NOMO-1 treated with DMSO at 0.1 percent for 48 hours (cell line): ENCODE data around the gene AFAP1.

Source experiments
- DNase-seq: peaks from one replicate; lab custom pipeline; 2025; ENCODE audit not compliant: unreplicated experiment; lab: John Stamatoyannopoulos, UW

Gene AFAP1

GRCh38 chr4:7761312-7761711 lies 178.3 kb downstream of the AFAP1 start:
- no peak for DNase-seq

GRCh38 chr4:7760706-7761105 lies 179.0 kb downstream of the AFAP1 start:
- no peak for DNase-seq

DNA sequence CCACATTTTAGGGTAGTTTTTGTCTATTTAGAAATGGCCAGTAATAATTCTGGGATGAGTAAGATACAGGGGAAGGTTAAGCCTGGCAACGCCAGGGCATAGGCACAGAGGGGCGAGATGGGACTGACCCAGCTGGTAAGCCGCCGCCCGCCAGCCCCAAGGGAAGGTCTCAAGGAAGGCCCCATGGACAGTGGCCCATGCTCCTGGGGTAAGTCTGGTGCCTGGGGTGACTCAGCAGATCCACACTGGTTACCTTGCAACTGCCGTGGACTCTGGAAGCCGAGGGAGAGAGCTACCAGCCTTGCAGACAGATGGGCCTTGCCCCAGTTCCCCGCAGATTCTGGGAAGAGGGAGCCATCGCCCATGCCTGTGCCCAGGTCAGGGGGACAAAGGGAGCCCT lies 179.4 kb downstream of the AFAP1 start:
- DNase-seq, result no peak

GRCh38 chr4:7759635-7760034 lies 180.0 kb downstream of the AFAP1 start:
- DNase-seq, result no peak

DNA sequence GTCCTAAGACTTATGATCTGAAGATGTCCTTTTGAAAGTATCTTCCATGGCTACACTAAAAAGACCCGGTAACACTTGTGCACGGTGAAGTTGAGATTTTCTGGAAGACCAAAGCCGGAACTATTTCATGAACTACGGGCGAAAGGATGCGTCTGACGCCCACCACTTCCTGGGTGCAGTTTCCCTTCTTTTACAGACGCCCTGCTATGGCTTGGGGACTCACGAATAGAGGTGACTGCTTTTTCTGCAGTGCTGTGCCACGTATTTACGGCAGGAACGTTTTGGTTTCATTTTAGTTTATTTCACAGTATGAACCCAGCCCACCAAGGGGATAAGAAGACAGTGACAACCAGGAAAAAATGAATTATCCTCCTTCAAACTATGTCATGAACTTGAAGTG lies 180.4 kb downstream of the AFAP1 start:
- DNase-seq, result no peak

GRCh38 chr4:7758476-7758875 lies 181.2 kb downstream of the AFAP1 start:
- no peak for DNase-seq

GRCh38 chr4:7757501-7758471 lies 181.9 kb downstream of the AFAP1 start:
- no peak for DNase-seq

GRCh38 chr4:7756561-7757355 lies 182.9 kb downstream of the AFAP1 start:
- DNase-seq, result no peak

DNA sequence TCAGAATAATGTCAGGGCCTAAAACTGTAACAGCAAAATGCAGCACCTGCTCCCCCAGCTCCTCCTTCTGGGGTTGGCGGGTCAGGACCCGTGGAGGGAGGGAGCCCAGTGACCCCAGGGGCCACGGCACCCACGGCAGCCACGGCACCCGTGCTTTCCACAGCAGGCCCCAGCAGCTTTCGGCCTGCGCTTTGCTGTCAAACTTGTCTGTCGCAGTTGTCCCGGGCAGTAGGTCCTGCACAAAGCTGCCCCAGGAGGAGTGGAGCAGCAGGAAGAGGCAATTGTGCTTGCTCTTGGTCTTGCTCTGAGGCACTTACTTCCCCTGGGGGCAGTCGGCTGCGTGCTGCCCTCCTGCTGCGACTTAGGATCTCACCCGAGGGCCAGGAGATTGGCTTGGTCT lies 183.6 kb downstream of the AFAP1 start:
- DNase-seq, result no peak

DNA sequence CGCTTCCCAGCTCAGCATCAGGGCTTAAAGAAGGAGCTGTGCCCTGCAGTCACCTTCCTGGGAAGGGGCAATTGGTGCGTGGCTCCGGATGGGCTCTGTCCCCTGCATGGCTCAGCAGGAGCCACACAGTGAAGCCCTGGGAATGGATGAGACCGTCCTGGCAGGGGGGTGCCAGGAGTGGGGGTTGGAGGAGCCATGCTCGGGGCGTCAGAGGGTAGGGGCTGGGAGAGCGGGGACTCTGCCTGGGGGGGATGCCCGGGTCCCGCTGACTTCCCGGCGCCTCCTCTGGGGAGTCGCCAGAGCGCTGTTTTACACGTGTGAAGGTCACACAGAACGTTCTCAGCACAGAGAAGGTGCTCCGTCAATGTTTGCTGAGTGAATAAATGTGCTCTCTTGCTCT lies 184.1 kb downstream of the AFAP1 start:
- DNase-seq, result no peak

GRCh38 chr4:7754565-7755262 lies 184.9 kb downstream of the AFAP1 start:
- no peak for DNase-seq

DNA sequence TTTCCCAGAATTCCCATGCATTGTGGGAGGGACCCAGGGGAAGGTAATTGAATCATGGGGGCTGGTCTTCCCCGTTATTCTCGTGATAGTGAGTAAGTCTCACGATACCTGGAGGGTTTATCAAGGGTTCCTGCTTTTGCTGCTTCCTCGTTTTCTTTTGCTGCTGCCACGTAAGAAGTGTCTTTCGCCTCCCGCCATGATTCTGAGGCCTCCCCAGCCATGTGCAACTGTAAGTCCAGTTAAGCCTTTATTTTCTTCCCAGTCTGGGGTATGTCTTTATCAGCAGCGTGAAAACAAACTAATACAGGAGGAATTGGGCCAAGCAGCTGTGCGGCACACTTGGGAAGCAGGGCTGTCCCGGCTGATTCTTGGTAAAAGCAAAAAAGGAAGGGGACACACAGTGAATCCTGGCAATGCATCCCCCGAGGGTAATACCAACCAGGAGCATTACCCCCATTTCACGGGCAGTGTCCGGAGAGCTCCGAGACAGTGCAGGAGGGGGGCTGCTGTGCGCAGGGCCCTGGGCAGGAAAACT lies 185.7 kb downstream of the AFAP1 start:
- DNase-seq, result no peak

- no peak for DNase-seq
Observed at GRCh38 chr4:7753271-7753670, 186.4 kb downstream of the AFAP1 start.

- DNase-seq, result no peak
Observed at GRCh38 chr4:7752649-7753048, 187.0 kb downstream of the AFAP1 start.

DNA sequence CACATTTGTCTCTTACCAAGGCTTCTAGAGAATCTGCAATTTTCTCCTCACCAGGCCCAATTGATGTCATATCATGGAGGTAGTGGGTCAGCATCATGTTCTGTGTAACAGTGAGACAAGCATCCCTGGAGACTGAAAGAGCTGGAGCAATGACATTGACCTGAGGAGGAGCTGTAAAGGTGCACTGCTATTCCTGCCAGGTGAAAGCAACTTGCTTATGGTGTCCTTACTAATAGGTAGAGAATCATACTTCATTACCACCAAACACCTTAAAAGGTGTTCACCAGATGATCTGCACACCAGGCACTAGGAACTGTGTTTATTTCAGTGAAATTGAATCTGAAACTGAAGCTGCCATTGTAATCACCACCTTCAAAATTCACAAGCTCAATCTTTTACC lies 188.7 kb downstream of the AFAP1 start:
- DNase-seq, result no peak

DNA sequence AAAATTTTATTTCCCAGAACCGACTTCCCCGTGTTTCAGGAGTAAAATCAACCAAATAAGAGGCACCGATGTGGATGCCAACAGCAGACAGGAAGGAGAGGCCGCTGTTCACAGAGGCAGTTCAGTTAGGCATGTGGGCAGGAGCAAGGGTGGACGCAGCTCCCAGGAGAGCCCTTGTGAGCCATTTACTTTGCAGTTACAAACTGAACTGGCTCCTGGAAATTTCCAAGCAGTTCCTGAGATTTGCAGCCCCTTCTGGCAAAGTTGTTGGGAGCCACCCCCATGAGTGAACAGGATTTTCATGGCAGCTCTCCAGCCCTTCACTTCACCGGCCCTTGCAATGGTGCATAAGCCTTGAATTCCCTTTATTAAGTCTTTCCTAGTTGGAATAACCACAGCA lies 189.1 kb downstream of the AFAP1 start:
- no peak for DNase-seq

- DNase-seq, result no peak
Observed at GRCh38 chr4:7747566-7747965, 192.1 kb downstream of the AFAP1 start.

DNA sequence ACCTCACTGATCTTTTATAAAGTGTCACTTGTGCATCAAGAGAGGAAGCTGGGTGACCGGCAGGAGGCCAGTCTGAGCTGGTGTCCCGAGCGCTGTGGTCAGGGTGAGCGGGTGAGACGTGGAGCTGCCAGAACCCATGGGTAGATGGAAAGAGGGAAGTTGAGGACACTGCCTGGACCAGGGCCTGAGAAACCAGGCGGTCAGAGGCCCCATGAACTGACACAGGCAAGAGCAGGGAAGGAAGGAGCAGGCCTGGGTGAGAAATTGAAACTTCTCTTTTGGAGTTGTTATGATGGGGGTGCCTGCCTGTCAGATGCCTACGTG lies 192.6 kb downstream of the AFAP1 start:
- DNase-seq, result no peak

GRCh38 chr4:7746351-7747061 lies 193.2 kb downstream of the AFAP1 start:
- DNase-seq, result no peak

- DNase-seq, result no peak
Observed at GRCh38 chr4:7745301-7745885, 194.3 kb downstream of the AFAP1 start.
